Ovary (tissue), 9 donors: ENCODE results near the gene CAPN8. TPM values are rescaled to one million over a fixed set of nuclear protein-coding genes. Genes with fewer than 3 reads are reported as not detected.

Experiments
- DNase-seq, 5 donors: peaks; one replicate each; pipeline ENCODE4 v3.0.0-alpha.2; 2019 to 2020
- H3K27ac ChIP-seq, 2 donors: fragments of 200-600 bp; one replicate each; pipeline versions ENCODE4 v1.5.1 to v1.8.0; 2019 to 2022
- H3K27me3 ChIP-seq: fragments of 200-600 bp; one replicate; pipeline ENCODE4 v1.8.0; 2022
- H3K36me3 ChIP-seq: fragments of 200-600 bp; sonication (generic); one replicate; pipeline ENCODE4 v1.5.1; 2019
- H3K4me1 ChIP-seq: one replicate; pipeline ENCODE4 v1.8.1; 2013; ENCODE audit warnings: mild to moderate bottlenecking, moderate library complexity; ENCODE audit not compliant: insufficient read depth
- H3K4me3 ChIP-seq: fragments of 200-600 bp; sonication (generic); one replicate; pipeline ENCODE4 v1.5.1; 2017
- H3K9me3 ChIP-seq, 2 donors: fragments of 200-600 bp in 1 of 2; sonication (generic) in 1 of 2; one replicate each; pipeline versions ENCODE4 v1.5.1 to v1.8.1; 2013 to 2019; ENCODE audit warnings: mild to moderate bottlenecking in 1 of 2, moderate library complexity in 1 of 2
- CTCF ChIP-seq, 3 donors: fragments of 450-650 bp in 2 of 3; fragments of 200-600 bp in 1 of 3; IDR thresholded peaks; one replicate each; pipeline versions ENCODE4 v1.5.1 to v1.8.0; 2016 to 2022; ENCODE audit warnings: antibody characterized with exemption in 3 of 3, mild to moderate bottlenecking in 1 of 3
- EP300 ChIP-seq: sonication (generic); formaldehyde crosslinking; IDR thresholded peaks from one replicate; pipeline ENCODE4 v1.6.1; 2017; ENCODE audit warnings: antibody characterized with exemption
- POLR2A ChIP-seq: fragments of 450-650 bp; IDR thresholded peaks from one replicate; pipeline ENCODE4 v1.6.1; 2017; ENCODE audit warnings: antibody characterized with exemption, mild to moderate bottlenecking, moderate library complexity
- WGBS, 3 donors: extraction: QIAGEN DNeasy Blood & Tissue Kit in 1 of 3; methylation state at CpG; one replicate each; pipeline versions ENCODE4 v1.1.5 to v1.1.7; 2013 to 2017; 5-methylcytosine and 5-hydroxymethylcytosine counted together
- intact Hi-C, 4 donors: fragments of 100-400 bp; cut with DNase I; formaldehyde crosslinking; loops; one replicate each; pipeline versions ENCODE4 v1.11.0 to v1.15.1; 2022 to 2023
- polyA plus RNA-seq, 2 donors: library from polyadenylated mRNA; stranded (reverse); fragments of 200-250 nt in 1 of 2; fragments of 350-450 nt in 1 of 2; fragmentation: Illumina TruSeq in 1 of 2; extraction: RNeasy Lipid Tissue Mini Kit (QIAGEN cat#74804) in 1 of 2; gene quantifications; one replicate each; pipeline ENCODE4 v1.2.3, GENCODE V29; 2013 to 2014
- total RNA-seq, 7 donors: library from RNA; depleted of rRNA in 2 of 7; stranded (reverse); fragments of >200 nt in 2 of 7; fragmentation: NEBNext Ultra II Directional in 3 of 7; extraction: Animal tissue kit (Norgen Biotek cat#: 25700) in 3 of 7; gene quantifications; one replicate each; pipeline versions ENCODE4 v1.1.0 to v1.2.4, GENCODE V29; 2016 to 2023
- donor health status: DM: no; HTN: no; CAD: no; lungs with moderate emphysema.
- donor health status: DM: no; HTN: no; CAD: no.
- donor health status: Bipolar disorder and iron deficiency.
- donor health status: DM: yes; HTN: yes; CAD: no.
- donor health status: DM: no; HTN: no; CAD: no.
- donor health status: DM: yes; HTN: yes; CAD: no.

CAPN8 gene
- total and polyA plus RNA-seq, 9 donors = 0.10 to 4.4 (median 0.88) TPM; not detected in 2

GRCh38 chr1:223553957-223554356 lies 111.5 kb downstream of the CAPN8 start:
- Histone ChIP-seq H3K36me3 (no peaks in the 10 kb centered on the region), H3K27me3 (no peaks in the 10 kb centered on the region), H3K9me3 (no peaks in the 10 kb centered on the region), H3K27ac (no peak overlapping the region), H3K4me1 (peaks cover 2% of the 10 kb centered on the region), H3K4me3 (no peak overlapping the region)
- no peak for TF ChIP-seq POLR2A
- no peak for TF ChIP-seq EP300
- TF ChIP-seq CTCF (IDR thresholded peaks at IDR 0.05) = no peak
- intact Hi-C loops = no loop called here
- DNase-seq = no peak
- 93 to 96% (median 96%) methylated on average over 3 of the region's 3 CpGs for WGBS, 3 donors

DNA sequence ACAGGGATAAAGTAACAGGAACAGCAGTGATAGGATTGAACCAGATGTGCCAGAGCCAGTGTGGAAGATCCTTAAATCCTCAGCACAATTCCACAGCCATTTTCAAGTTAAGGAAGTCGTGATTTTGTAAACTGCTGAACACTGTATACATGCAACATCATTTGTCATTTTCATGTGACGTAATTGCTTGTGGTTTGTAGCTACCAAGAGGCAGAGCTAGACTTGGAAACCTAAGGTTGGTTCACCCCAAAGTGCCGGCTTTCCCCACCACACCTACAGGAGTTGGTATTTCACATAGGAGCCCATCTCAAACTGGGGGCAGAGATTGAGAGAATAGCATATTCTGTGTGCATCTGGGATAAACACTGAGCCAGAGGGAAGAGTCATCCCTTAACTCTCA lies 113.9 kb downstream of the CAPN8 start:
- DNase-seq = no peak
- 79 to 93% (median 85%) methylated on average over 3 of the region's 3 CpGs for WGBS, 3 donors
- no peak overlapping the region for H3K27ac ChIP-seq

DNA sequence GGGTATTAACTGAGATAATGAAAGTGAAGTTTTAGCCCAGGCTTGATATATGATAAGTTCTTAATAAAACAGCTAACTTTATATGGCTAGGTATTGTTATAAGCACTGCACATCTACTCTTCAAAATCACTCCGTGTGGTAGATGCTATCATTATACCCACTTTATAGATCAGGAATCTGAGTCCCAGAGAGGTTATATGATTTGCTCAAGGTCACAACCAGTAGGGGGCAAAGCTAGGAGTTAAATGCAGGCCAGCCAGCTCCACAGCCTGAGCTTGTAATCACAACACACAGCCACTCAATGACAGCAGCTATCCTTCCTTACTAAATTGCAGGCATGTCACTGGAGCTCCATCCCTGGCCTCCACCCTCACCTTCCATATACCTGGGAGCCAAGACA lies 115.8 kb downstream of the CAPN8 start:
- 83 to 95% (median 88%) methylated on average over 1 of the region's 1 CpG for WGBS, 3 donors
- Histone ChIP-seq H3K27ac (no peak overlapping the region), H3K9me3 (no peaks in the 10 kb centered on the region), H3K36me3 (no peaks in the 10 kb centered on the region), H3K4me1 (no peaks in the 10 kb centered on the region), H3K4me3 (no peak overlapping the region), H3K27me3 (no peaks in the 10 kb centered on the region)
- DNase-seq = no peak
- TF ChIP-seq POLR2A = no peak
- TF ChIP-seq EP300 = no peak
- no peak for TF ChIP-seq CTCF (IDR thresholded peaks at IDR 0.05)
- intact Hi-C loops = no loop called here

More for the DNA sequence above, 113.9 kb downstream of the CAPN8 start:
- H3K9me3 ChIP-seq = no peaks in the 10 kb centered on the region
- no peaks in the 10 kb centered on the region for H3K27me3 ChIP-seq
- no peaks in the 10 kb centered on the region for H3K4me1 ChIP-seq
- H3K4me3 ChIP-seq = no peak overlapping the region
- no peaks in the 10 kb centered on the region for H3K36me3 ChIP-seq
- no peak for TF ChIP-seq EP300
- TF ChIP-seq CTCF (IDR thresholded peaks at IDR 0.05) = no peak
- no peak for TF ChIP-seq POLR2A
- intact Hi-C loops = no loop called here

DNA sequence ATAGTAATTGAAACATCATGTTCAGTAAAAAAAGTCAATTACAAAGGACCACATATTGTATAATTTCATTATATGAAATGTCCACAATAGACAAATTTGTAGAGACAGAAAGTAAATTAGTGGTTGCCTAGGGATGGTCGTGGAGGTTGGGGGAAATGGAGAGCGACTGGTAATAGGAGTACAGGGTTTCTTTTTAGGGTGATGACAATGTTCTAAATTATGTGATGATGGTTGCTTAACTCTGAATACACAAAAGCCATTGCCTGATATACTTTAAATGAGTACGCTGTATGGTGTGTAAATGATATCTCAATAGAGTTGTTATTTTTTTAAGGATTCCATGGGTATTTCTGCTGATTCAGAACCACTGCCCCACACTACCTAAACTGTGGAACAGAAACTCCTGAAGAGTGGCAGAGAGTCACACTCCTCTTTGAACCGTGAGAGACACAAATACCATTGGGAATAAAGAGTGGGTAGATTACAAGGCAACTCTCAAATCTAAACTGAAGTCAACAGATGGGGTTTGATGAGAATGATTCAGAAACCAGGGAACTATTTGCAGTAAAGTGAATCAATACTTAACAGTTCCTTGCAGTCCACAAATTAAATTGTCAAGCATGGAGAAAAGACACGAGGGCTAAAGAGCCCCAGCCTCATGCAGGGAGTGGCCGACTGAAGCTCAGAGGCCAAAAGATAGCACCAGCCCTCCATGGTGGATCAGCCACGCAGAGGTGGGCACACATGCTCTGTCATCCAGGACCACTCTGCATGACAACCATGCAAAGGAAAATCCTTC lies 118.0 kb downstream of the CAPN8 start:
- no peaks in the 10 kb centered on the region for H3K4me1 ChIP-seq
- 76 to 84% (median 78%) methylated on average over 7 of the region's 7 CpGs for WGBS, 3 donors
- no peak for TF ChIP-seq CTCF (IDR thresholded peaks at IDR 0.05)
- TF ChIP-seq POLR2A = no peak
- no peak for TF ChIP-seq EP300

More for the DNA sequence above, 118.0 kb downstream of the CAPN8 start:
- Histone ChIP-seq H3K36me3 (no peaks in the 10 kb centered on the region), H3K27ac (no peak overlapping the region), H3K27me3 (no peaks in the 10 kb centered on the region), H3K9me3 (no peaks in the 10 kb centered on the region), H3K4me3 (no peak overlapping the region)
- intact Hi-C loops = no loop called here
- DNase-seq = no peak
